Measurements from ENCODE around the gene PPM1B.
"Not testable (repeated sequence)": the region's sequence is repeated elsewhere in the genome, so short reads cannot be mapped to it uniquely, and the experiment has no call there.

PPM1B gene

GRCh38 chr2:44163777-44164176, 4.9 kb upstream of the PPM1B start:
- no peak for DNase-seq (ENCODE audit: low spot score)

DNA sequence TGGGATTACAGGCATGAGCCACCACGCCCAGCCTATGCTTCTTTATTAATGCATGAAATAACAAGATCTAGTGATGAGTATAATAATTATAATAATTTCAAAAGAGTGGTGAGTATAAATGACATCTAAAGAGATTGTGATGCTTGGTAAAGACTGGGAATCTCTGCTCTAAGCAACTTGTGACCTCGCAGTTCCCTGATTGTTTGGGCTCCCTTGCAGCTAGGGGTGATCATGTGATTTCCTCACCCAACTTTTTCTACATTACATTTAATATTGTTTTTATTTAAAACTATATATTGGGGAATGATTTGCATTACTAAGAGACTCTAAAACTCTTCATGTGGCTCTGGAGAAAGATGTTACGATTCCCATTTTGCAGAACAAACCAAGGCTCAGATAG, 4.1 kb upstream of the PPM1B start:
- no peak for DNase-seq (ENCODE audit: low spot score)

DNA sequence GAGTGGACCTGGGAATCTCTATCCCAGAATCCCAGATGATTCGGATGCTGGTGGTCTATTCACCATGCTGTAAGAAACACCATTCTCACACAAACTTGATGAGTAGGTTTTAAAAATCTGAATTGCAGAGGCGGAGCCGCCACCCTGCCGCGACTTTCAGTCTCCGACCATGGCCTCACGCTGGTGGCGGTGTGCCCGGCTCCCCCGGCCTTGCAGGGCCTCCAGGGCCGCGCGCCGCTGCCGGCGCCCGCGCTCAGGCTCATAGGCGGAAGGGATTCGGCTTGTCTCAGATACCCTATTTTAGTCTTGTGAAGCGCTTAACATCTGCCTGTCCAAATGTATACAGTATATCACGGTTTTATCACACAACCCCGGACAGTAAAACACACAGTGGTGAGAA, 2.6 kb upstream of the PPM1B start:
- peak; percentile 21 for DNase-seq (ENCODE audit: low spot score)

DNA sequence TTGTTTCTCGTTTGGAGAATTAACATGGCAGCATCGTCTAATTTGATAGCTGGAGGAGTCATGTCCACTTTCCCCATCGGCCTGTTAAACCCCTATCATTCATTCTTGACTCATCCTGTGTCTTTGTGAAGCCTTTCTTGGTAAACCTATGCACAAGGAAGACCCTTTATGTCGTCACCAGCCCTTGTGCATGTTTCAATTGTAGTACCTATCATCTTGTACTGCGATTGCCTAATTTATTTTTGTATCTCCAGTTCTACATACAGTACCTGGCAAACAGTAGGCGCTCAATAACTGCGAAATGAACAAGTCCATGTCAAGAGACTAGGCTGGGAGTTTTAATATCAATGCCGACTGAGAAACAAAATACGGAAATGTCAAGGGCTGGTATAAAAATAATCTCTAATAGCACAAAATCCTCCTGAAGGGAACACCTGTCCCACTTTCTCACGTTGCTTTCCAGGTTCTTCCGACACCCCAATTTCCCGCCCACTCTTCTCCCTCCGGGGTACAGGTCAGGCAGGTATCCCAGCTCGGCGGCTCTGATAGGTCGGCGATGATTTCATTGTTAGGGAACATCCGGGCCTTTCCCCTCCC, 1.3 kb upstream of the PPM1B start:
- DNase-seq (ENCODE audit: low spot score), result no peak

- peak; percentile 98 for DNase-seq (ENCODE audit: low spot score)
These were observed 581 bp upstream of the PPM1B start for GRCh38 chr2:44167908-44168680.

- DNase-seq (ENCODE audit: low spot score), result peak; percentile 21
These were observed 652 bp downstream of the PPM1B start for GRCh38 chr2:44169155-44169898.

GRCh38 chr2:44170311-44170717, 1.6 kb downstream of the PPM1B start:
- no peak for DNase-seq (ENCODE audit: low spot score)

- DNase-seq (ENCODE audit: low spot score), result no peak
These were observed 2.3 kb downstream of the PPM1B start for GRCh38 chr2:44171018-44171417.

DNA sequence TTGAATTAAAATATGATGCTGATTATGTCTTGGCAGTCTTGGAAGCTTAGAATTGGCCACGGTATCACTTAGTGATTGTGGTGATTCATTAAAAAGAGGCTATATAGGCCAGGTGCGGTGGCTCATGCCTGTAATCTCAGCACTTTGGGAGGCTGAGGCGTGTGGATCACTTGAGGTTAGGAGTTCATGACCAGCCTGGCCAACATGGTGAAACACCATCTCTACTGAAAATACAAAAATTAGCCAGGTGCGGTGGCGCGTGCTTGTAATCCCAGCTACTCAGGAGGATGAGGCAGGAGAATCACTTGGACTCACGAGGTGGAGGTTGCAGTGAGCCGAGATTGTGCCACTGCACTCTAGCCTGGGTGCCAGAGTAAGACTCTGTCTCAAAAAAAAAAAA, 2.8 kb downstream of the PPM1B start:
- DNase-seq (ENCODE audit: low spot score), result not testable (repeated sequence)

- no peak for DNase-seq (ENCODE audit: low spot score)
These were observed 3.9 kb downstream of the PPM1B start for GRCh38 chr2:44172576-44172975.

GRCh38 chr2:44178950-44179349, 10.3 kb downstream of the PPM1B start:
- no peak for DNase-seq (ENCODE audit: low spot score)

DNA sequence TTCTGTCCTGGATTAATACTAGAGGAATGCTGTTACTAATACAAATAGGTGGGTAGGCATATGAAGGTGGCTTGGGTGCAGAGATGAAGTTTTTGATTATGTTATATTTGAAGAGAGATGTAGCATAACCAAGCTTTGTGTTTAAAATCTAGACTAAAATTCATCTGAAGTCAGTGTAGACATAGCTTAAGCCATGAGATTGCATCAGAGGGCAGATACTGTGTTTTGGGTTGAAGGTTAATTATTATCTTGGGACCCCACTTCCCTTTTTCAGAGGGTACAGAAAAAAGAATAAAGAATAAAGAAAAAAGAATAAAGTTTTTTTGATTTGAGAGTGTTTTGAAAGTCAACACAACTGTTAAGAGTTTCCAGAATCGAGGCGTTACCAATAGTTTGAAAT, 13.0 kb downstream of the PPM1B start:
- no peak for DNase-seq (ENCODE audit: low spot score)

DNA sequence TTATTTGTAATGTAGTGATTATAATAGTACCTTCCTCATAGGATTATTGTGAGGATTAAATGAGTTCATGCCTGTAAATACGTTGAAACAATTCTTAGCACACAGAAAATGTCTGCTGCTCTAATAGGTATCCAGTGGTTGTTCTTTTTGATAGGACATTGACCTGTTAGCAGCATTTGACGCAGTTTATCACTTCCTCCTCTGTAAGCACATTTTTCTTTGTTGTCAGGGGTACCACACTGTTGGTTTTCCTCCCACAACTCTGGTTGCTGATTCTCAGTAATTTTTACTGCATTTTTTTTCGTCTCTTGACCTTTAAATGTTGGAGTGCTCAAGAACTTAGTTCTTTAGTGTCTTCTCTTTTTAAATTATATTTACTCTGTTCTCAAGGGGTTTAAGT, 15.4 kb downstream of the PPM1B start:
- DNase-seq (ENCODE audit: low spot score), result no peak

DNA sequence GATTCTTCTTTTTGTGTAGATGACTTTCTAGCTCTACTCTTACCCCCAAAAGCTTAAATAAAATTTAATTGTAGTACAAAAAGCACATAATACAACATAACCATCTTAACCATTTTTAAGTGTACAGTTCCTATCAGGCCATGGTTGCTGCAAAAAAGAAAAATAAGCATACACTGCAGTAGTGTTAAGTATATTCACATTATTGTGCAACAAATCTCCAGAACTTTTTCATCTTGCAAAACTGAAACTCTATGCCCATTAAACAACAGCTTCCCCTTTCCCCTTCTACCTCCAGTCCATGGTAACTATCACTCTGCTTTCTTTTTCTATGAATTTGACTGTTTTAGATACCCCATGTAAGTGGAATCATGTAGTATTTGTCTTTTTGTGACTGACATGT, 18.1 kb downstream of the PPM1B start:
- DNase-seq (ENCODE audit: low spot score), result no peak

GRCh38 chr2:44187251-44187650, 18.6 kb downstream of the PPM1B start:
- DNase-seq (ENCODE audit: low spot score), result no peak

GRCh38 chr2:44188696-44189095, 20.0 kb downstream of the PPM1B start:
- no peak for DNase-seq (ENCODE audit: low spot score)

- no peak for DNase-seq (ENCODE audit: low spot score)
These were observed 20.4 kb downstream of the PPM1B start for GRCh38 chr2:44189104-44189503.

- DNase-seq (ENCODE audit: low spot score), result no peak
These were observed 21.9 kb downstream of the PPM1B start for GRCh38 chr2:44190526-44190925.

- no peak for DNase-seq (ENCODE audit: low spot score)
These were observed 23.1 kb downstream of the PPM1B start for GRCh38 chr2:44191739-44192138.

GRCh38 chr2:44192646-44193045, 24.0 kb downstream of the PPM1B start:
- DNase-seq (ENCODE audit: low spot score), result no peak

GRCh38 chr2:44195714-44196113, 27.0 kb downstream of the PPM1B start:
- no peak for DNase-seq (ENCODE audit: low spot score)

- DNase-seq (ENCODE audit: low spot score), result no peak
These were observed 29.1 kb downstream of the PPM1B start for GRCh38 chr2:44197816-44198215.

DNA sequence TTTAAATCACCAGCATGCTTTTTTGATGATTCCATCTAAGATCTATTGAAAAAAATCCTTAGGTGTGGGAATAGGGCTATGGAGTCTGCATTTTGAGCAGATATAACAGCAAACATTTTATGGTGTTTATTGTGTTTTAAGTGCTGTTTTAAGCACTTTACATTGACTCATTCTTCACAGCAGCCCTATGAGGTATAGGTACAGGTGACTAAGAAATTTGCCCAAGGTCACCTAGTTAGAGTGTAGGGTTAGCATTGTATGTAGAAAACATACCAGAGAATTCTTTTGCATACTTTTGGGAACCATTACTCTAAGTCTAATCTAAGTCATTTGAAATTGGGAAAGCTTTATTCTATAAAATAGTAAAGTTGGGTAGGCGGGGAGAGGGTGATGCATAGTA, 31.3 kb downstream of the PPM1B start:
- DNase-seq (ENCODE audit: low spot score), result no peak

Data from AG20443 (cell line).